ENCODE data around the gene SEMA5A. TPM values are rescaled to one million over a fixed set of nuclear protein-coding genes. Genes with fewer than 3 reads are reported as not detected.

SEMA5A gene
- polyA plus RNA-seq, 1 donor from 2014 or later, result 3.2 TPM

- H3K27me3 ChIP-seq (ENCODE audit: insufficient read depth, low read depth, low read length), result no peaks in the 10 kb centered on the region
- H3K9ac ChIP-seq (ENCODE audit: low read length), result no peak overlapping the region
- no peaks in the 10 kb centered on the region for H3K9me2 ChIP-seq (ENCODE audit: insufficient read depth, low read length)
- peaks cover 4% of the 10 kb centered on the region for H3K9me3 ChIP-seq (ENCODE audit: low read length)
- H3K4me2 ChIP-seq (ENCODE audit: low read length), result no peak overlapping the region
- H3K27ac ChIP-seq (ENCODE audit: low read length), result no peak overlapping the region
- H3K36me3 ChIP-seq (ENCODE audit: insufficient read depth, low read length), result no peaks in the 10 kb centered on the region
- no peak overlapping the region for H2AFZ ChIP-seq (ENCODE audit: low read depth, low read length)
- H3K4me3 ChIP-seq (ENCODE audit: low read length), result no peak overlapping the region
- no peaks in the 10 kb centered on the region for H3K79me2 ChIP-seq (replicated peaks; ENCODE audit: insufficient read depth, low read length)
- no peaks in the 10 kb centered on the region for H4K20me1 ChIP-seq (ENCODE audit: insufficient read depth)
- no peak for TF ChIP-seq SMC3 (conservative IDR thresholded peaks at IDR 0.05; ENCODE audit: poor library complexity)
- no peak for TF ChIP-seq EP300 (conservative IDR thresholded peaks at IDR 0.05; ENCODE audit: poor library complexity, severe bottlenecking)
- no peak for TF ChIP-seq RAD21 (conservative IDR thresholded peaks at IDR 0.05)
- no peak for TF ChIP-seq EZH2 (IDR thresholded peaks at IDR 0.05; ENCODE audit: borderline replicate concordance, insufficient read depth, low read length, poor library complexity, severe bottlenecking)
- H3F3A ChIP-seq (ENCODE audit: insufficient read depth, low read length, poor library complexity, severe bottlenecking), result no peaks in the 10 kb centered on the region
These were observed 27.9 kb upstream of the SEMA5A start for GRCh38 chr5:9573796-9574195.

GRCh38 chr5:9572246-9572645 lies 26.4 kb upstream of the SEMA5A start:
- Histone ChIP-seq H3K9ac (ENCODE audit: low read length) (no peak overlapping the region), H3K9me2 (ENCODE audit: insufficient read depth, low read length) (no peaks in the 10 kb centered on the region), H3K4me3 (ENCODE audit: low read length) (no peak overlapping the region), H2AFZ (ENCODE audit: low read depth, low read length) (no peak overlapping the region), H3K27ac (ENCODE audit: low read length) (no peak overlapping the region), H3K9me3 (ENCODE audit: low read length) (no peaks in the 10 kb centered on the region), H3K79me2 (replicated peaks; ENCODE audit: insufficient read depth, low read length) (no peaks in the 10 kb centered on the region), H3K4me2 (ENCODE audit: low read length) (no peak overlapping the region), H4K20me1 (ENCODE audit: insufficient read depth) (no peaks in the 10 kb centered on the region), H3K27me3 (ENCODE audit: insufficient read depth, low read depth, low read length) (no peaks in the 10 kb centered on the region), H3F3A (ENCODE audit: insufficient read depth, low read length, poor library complexity, severe bottlenecking) (no peaks in the 10 kb centered on the region), H3K36me3 (ENCODE audit: insufficient read depth, low read length) (no peaks in the 10 kb centered on the region)
- TF ChIP-seq EZH2 (IDR thresholded peaks at IDR 0.05; ENCODE audit: borderline replicate concordance, insufficient read depth, low read length, poor library complexity, severe bottlenecking), result no peak

GRCh38 chr5:9570876-9571275 lies 25.0 kb upstream of the SEMA5A start:
- Histone ChIP-seq H3K27me3 (ENCODE audit: insufficient read depth, low read depth, low read length) (no peaks in the 10 kb centered on the region), H3K36me3 (ENCODE audit: insufficient read depth, low read length) (no peaks in the 10 kb centered on the region), H3K9me3 (ENCODE audit: low read length) (no peaks in the 10 kb centered on the region), H4K20me1 (ENCODE audit: insufficient read depth) (no peaks in the 10 kb centered on the region), H3F3A (ENCODE audit: insufficient read depth, low read length, poor library complexity, severe bottlenecking) (no peaks in the 10 kb centered on the region), H3K4me3 (ENCODE audit: low read length) (no peak overlapping the region), H3K9me2 (ENCODE audit: insufficient read depth, low read length) (no peaks in the 10 kb centered on the region), H3K27ac (ENCODE audit: low read length) (no peak overlapping the region), H3K9ac (ENCODE audit: low read length) (no peak overlapping the region), H3K79me2 (replicated peaks; ENCODE audit: insufficient read depth, low read length) (no peaks in the 10 kb centered on the region), H3K4me2 (ENCODE audit: low read length) (no peak overlapping the region), H2AFZ (ENCODE audit: low read depth, low read length) (no peak overlapping the region)
- TF ChIP-seq REST (IDR thresholded peaks at IDR 0.05; ENCODE audit: borderline replicate concordance), result no peak
- TF ChIP-seq EP300 (conservative IDR thresholded peaks at IDR 0.05; ENCODE audit: poor library complexity, severe bottlenecking), result no peak
- no peak for TF ChIP-seq SMC3 (conservative IDR thresholded peaks at IDR 0.05; ENCODE audit: poor library complexity)
- TF ChIP-seq EZH2 (IDR thresholded peaks at IDR 0.05; ENCODE audit: borderline replicate concordance, insufficient read depth, low read length, poor library complexity, severe bottlenecking), result no peak
- TF ChIP-seq MXI1 (conservative IDR thresholded peaks at IDR 0.05; ENCODE audit: poor library complexity, severe bottlenecking), result no peak
- TF ChIP-seq TAF1 (IDR thresholded peaks at IDR 0.05; ENCODE audit: low read depth), result no peak
- TF ChIP-seq RAD21 (conservative IDR thresholded peaks at IDR 0.05), result no peak
- no peak for TF ChIP-seq POLR2AphosphoS5 (IDR thresholded peaks at IDR 0.05)
- TF ChIP-seq, protein P1, sequence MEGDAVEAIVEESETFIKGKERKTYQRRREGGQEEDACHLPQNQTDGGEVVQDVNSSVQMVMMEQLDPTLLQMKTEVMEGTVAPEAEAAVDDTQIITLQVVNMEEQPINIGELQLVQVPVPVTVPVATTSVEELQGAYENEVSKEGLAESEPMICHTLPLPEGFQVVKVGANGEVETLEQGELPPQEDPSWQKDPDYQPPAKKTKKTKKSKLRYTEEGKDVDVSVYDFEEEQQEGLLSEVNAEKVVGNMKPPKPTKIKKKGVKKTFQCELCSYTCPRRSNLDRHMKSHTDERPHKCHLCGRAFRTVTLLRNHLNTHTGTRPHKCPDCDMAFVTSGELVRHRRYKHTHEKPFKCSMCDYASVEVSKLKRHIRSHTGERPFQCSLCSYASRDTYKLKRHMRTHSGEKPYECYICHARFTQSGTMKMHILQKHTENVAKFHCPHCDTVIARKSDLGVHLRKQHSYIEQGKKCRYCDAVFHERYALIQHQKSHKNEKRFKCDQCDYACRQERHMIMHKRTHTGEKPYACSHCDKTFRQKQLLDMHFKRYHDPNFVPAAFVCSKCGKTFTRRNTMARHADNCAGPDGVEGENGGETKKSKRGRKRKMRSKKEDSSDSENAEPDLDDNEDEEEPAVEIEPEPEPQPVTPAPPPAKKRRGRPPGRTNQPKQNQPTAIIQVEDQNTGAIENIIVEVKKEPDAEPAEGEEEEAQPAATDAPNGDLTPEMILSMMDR (IDR thresholded peaks at IDR 0.05; ENCODE audit: poor library complexity, severe bottlenecking), result no peak
